Smooth muscle cell (in vitro differentiated cells): ENCODE results near the gene C12orf75. TPM values are rescaled to one million over a fixed set of nuclear protein-coding genes. Genes with fewer than 3 reads are reported as not detected.
"Not testable (repeated sequence)": the region's sequence is repeated elsewhere in the genome, so short reads cannot be mapped to it uniquely, and the experiment has no call there.

Experiments
- DNase-seq: peaks from one replicate; lab custom pipeline; 2025; ENCODE audit not compliant: unreplicated experiment; lab: John Stamatoyannopoulos, UW
- H2AFZ ChIP-seq: fragments of 200-600 bp; sonication (generic); 2 replicates; pipeline ENCODE4 v1.6.0; 2016; ENCODE audit warnings: antibody characterized with exemption, low read depth, mild to moderate bottlenecking
- H3F3A ChIP-seq: fragments of 200-600 bp; sonication (generic); 2 replicates; pipeline ENCODE4 v1.6.0; 2017; ENCODE audit warnings: antibody characterized with exemption, low read depth
- H3K27ac ChIP-seq: fragments of 200-600 bp; sonication (generic); 2 replicates; pipeline ENCODE4 v1.5.1; 2016; ENCODE audit warnings: low read depth, mild to moderate bottlenecking
- H3K27me3 ChIP-seq: fragments of 200-600 bp; sonication (generic); 2 replicates; pipeline ENCODE4 v1.6.1; 2016; ENCODE audit warnings: low read depth, mild to moderate bottlenecking
- H3K36me3 ChIP-seq: fragments of 200-600 bp; sonication (generic); 2 replicates; pipeline ENCODE4 v1.5.1; 2016; ENCODE audit warnings: low read depth
- H3K4me1 ChIP-seq: fragments of 200-600 bp; sonication (generic); 2 replicates; pipeline ENCODE4 v1.5.1; 2016; ENCODE audit warnings: low read depth
- H3K4me2 ChIP-seq: fragments of 200-600 bp; sonication (generic); 2 replicates; pipeline ENCODE4 v1.6.0; 2016; ENCODE audit warnings: mild to moderate bottlenecking
- H3K4me3 ChIP-seq: fragments of 200-600 bp; sonication (generic); 2 replicates; pipeline ENCODE4 v1.5.1; 2016; ENCODE audit warnings: mild to moderate bottlenecking
- H3K79me2 ChIP-seq: fragments of 200-600 bp; sonication (generic); 2 replicates; pipeline ENCODE4 v1.6.0; 2016; ENCODE audit warnings: low read depth, mild to moderate bottlenecking
- H3K9ac ChIP-seq: fragments of 200-600 bp; sonication (generic); 2 replicates; pipeline ENCODE4 v1.6.0; 2016; ENCODE audit warnings: low read depth
- H3K9me3 ChIP-seq: fragments of 200-600 bp; sonication (generic); replicated peaks from 2 replicates; pipeline ENCODE4 v1.5.1; 2016; ENCODE audit warnings: low read depth
- H4K20me1 ChIP-seq: fragments of 200-600 bp; sonication (generic); 2 replicates; pipeline ENCODE4 v1.6.0; 2016; ENCODE audit warnings: low read depth
- WGBS: methylation state at CpG from one replicate; pipeline ENCODE4 v1.1.7; 2016; ENCODE audit warnings: low lambda C conversion rate; 5-methylcytosine and 5-hydroxymethylcytosine counted together
- polyA plus RNA-seq: library from polyadenylated mRNA; unstranded; fragments of >200 nt; fragmentation: Nextera tagmentation; extraction: Ambion mirVana; gene quantifications from 2 replicates; pipeline ENCODE4 v1.2.1, GENCODE V29; 2016
- total RNA-seq: library from RNA; depleted of rRNA; stranded (reverse); fragments of >200 nt; gene quantifications from 2 replicates; pipeline ENCODE4 v1.2.3, GENCODE V29; 2014
- TF ChIP-seq, protein P1 (sequence below): fragments of 200-600 bp; sonication (generic); IDR thresholded peaks from 2 replicates; pipeline ENCODE4 v1.5.1; 2017; ENCODE audit warnings: borderline replicate concordance, mild to moderate bottlenecking, antibody characterized with exemption; ENCODE audit not compliant: insufficient read depth, poor library complexity, severe bottlenecking

The C12orf75 gene
- total and polyA plus RNA-seq, 2 experiments from 2014 or later: 201 to 309 TPM

- Histone ChIP-seq H3K27ac (no peak overlapping the region), H2AFZ (no peak overlapping the region), H3K9ac (no peak overlapping the region), H3K27me3 (no peaks in the 10 kb centered on the region), H3K4me2 (no peak overlapping the region), H4K20me1 (no peaks in the 10 kb centered on the region), H3K4me1 (no peaks in the 10 kb centered on the region), H3K36me3 (no peaks in the 10 kb centered on the region), H3K4me3 (no peak overlapping the region), H3K79me2 (no peaks in the 10 kb centered on the region), H3K9me3 (no peaks in the 10 kb centered on the region), H3F3A (no peaks in the 10 kb centered on the region)
- DNase-seq: no peak
- WGBS: 73% methylated on average over 5 of the region's 5 CpGs
- TF ChIP-seq, protein P1, sequence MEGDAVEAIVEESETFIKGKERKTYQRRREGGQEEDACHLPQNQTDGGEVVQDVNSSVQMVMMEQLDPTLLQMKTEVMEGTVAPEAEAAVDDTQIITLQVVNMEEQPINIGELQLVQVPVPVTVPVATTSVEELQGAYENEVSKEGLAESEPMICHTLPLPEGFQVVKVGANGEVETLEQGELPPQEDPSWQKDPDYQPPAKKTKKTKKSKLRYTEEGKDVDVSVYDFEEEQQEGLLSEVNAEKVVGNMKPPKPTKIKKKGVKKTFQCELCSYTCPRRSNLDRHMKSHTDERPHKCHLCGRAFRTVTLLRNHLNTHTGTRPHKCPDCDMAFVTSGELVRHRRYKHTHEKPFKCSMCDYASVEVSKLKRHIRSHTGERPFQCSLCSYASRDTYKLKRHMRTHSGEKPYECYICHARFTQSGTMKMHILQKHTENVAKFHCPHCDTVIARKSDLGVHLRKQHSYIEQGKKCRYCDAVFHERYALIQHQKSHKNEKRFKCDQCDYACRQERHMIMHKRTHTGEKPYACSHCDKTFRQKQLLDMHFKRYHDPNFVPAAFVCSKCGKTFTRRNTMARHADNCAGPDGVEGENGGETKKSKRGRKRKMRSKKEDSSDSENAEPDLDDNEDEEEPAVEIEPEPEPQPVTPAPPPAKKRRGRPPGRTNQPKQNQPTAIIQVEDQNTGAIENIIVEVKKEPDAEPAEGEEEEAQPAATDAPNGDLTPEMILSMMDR: no peak
Measured at GRCh38 chr12:105301696-105302095, 28.8 kb upstream of the C12orf75 start.

- not testable (repeated sequence) for DNase-seq, H4K20me1 ChIP-seq, H3K9me3 ChIP-seq, H3K27me3 ChIP-seq, H3K9ac ChIP-seq, H3K79me2 ChIP-seq, H3K4me2 ChIP-seq, H2AFZ ChIP-seq, H3F3A ChIP-seq, H3K27ac ChIP-seq, H3K4me1 ChIP-seq, H3K36me3 ChIP-seq, H3K4me3 ChIP-seq
- 84% methylated on average over 7 of the region's 7 CpGs for WGBS
Measured at GRCh38 chr12:105302986-105303385, 27.5 kb upstream of the C12orf75 start.

GRCh38 chr12:105304626-105305025, 25.9 kb upstream of the C12orf75 start:
- not testable (repeated sequence) for H3K4me3 ChIP-seq, H2AFZ ChIP-seq, H3K79me2 ChIP-seq, H3K27me3 ChIP-seq, H3K9ac ChIP-seq, H3K36me3 ChIP-seq, DNase-seq, H3K4me2 ChIP-seq, H4K20me1 ChIP-seq, H3F3A ChIP-seq, H3K9me3 ChIP-seq, H3K4me1 ChIP-seq, H3K27ac ChIP-seq
- WGBS: 56% methylated on average over 2 of the region's 2 CpGs

GRCh38 chr12:105307601-105308314, 22.7 kb upstream of the C12orf75 start:
- DNase-seq, H3K36me3 ChIP-seq, H3K4me1 ChIP-seq, H3K4me3 ChIP-seq, H4K20me1 ChIP-seq, H3F3A ChIP-seq, H3K79me2 ChIP-seq, H3K9ac ChIP-seq, H3K9me3 ChIP-seq, H3K27me3 ChIP-seq: not testable (repeated sequence)
- Histone ChIP-seq H3K4me2 (peak overlapping the region; percentile 31), H2AFZ (peak overlapping the region; percentile 11), H3K27ac (peak overlapping the region; percentile 28)
- 51% methylated on average over 6 of the region's 6 CpGs for WGBS

GRCh38 chr12:105308839-105309238, 21.7 kb upstream of the C12orf75 start:
- not testable (repeated sequence) for DNase-seq, H3K27me3 ChIP-seq, H4K20me1 ChIP-seq, H3F3A ChIP-seq, H3K27ac ChIP-seq, H3K4me3 ChIP-seq, H3K79me2 ChIP-seq, H2AFZ ChIP-seq, H3K9me3 ChIP-seq, H3K36me3 ChIP-seq, H3K4me2 ChIP-seq, H3K4me1 ChIP-seq, H3K9ac ChIP-seq
- 81% methylated on average over 4 of the region's 4 CpGs for WGBS

DNA sequence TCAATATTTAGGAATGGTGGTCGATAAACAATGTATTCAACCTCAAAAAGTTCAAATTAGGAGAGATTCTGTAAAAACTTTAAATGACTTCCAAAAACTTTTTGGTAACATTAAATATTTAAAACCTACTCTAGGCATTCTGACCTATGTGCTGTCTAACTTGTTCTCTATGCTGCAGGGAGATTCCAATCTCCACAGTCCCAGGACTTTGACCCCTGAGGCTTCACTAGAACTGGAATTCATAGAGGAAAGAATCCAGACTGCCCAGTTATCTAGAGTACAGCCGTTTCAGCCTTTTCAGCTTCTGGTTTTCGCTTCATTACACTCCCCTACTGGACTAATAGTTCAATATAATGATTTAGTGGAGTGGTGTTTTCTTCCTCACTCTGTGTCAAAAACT, 21.1 kb upstream of the C12orf75 start:
- not testable (repeated sequence) for H2AFZ ChIP-seq, H3K4me2 ChIP-seq, H3K4me1 ChIP-seq, H3K36me3 ChIP-seq, H3K9ac ChIP-seq, DNase-seq, H3K79me2 ChIP-seq, H4K20me1 ChIP-seq, H3K27ac ChIP-seq, H3K27me3 ChIP-seq, H3F3A ChIP-seq, H3K4me3 ChIP-seq, H3K9me3 ChIP-seq
- WGBS: 66% methylated on average over 3 of the region's 3 CpGs

DNA sequence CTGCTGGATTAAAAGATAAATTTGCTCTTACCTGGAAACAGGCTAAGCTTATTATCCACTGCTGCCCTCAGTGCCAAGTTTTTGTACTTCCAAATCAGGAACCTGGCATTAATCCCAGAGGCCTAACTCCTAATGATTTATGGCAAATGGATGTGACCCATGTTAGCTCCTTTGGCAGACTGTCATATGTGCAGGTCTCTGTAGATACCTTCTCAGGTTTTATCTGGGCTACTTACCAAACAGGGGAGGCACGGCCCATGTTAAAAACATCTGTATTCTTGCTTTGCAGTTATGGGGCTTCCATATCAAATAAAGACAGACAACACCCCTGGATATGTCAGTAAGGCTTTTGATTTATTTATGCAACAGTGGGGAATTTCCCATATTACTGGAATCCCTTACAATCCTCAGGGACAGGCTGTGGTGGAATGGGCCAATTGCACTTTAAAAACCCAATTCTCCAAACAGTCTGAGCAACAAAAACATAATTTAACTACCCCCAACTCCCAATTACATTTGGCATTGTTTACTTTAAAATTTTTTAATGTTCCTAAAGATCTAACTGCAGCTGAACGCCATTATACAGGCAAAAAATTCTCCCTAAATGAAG, 19.9 kb upstream of the C12orf75 start:
- 97% methylated on average over 2 of the region's 2 CpGs for WGBS
- not testable (repeated sequence) for H3K27me3 ChIP-seq, H3K4me2 ChIP-seq

GRCh38 chr12:105311936-105312335, 18.6 kb upstream of the C12orf75 start:
- not testable (repeated sequence) for H3K9ac ChIP-seq, H3K9me3 ChIP-seq, H3F3A ChIP-seq, H3K36me3 ChIP-seq, H3K27ac ChIP-seq, H2AFZ ChIP-seq, H3K27me3 ChIP-seq, H3K4me2 ChIP-seq, H3K4me1 ChIP-seq, H3K79me2 ChIP-seq, DNase-seq, H3K4me3 ChIP-seq, H4K20me1 ChIP-seq
- WGBS: 69% methylated on average over 3 of the region's 3 CpGs

More for the DNA sequence above, 19.9 kb upstream of the C12orf75 start:
- H3K27ac ChIP-seq, H3F3A ChIP-seq, DNase-seq, H3K9me3 ChIP-seq, H4K20me1 ChIP-seq, H3K9ac ChIP-seq, H3K79me2 ChIP-seq, H3K4me3 ChIP-seq, H2AFZ ChIP-seq, H3K36me3 ChIP-seq, H3K4me1 ChIP-seq: not testable (repeated sequence)
